NCI-H2227 treated with DMSO at 0.1 percent for 48 hours (cell line): Measurements from ENCODE around the gene SKIL.

Experiments used
- DNase-seq: peaks from one replicate; lab custom pipeline; 2025; lab: John Stamatoyannopoulos, UW

SKIL gene

DNA sequence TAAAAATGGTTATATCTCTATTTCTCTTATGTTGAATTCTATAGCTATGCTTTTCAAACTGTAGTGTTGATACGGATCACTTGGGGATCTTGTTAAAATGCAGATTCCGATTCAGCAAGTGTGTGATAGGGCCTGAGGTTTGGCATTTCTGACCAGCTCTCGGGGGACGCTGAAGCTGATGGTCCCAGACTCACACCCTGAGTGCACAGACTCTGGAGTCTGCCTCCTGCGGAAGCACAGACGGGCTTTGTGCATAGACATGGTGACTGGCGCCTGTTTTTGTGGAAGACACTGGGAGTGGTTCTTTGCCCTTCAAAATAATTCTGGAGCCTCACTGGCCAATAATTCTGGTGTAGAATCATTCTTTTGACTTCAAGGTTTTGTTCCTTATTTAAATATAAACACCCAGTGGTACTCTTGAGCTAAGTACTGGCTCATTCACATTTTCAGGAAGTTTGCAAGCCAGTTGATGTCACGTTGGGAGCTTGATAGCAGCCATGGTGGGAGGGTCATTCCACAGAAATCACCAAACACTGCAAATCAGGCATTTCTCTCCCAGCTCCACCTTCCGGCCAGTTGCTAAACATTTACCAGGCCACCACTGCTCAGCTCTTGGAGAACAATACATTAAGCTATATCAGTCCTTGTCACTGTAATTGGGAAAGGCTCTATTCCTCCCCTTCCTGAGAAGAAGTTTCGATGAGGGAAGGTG lies 80.3 kb downstream of the SKIL start:
- no peak for DNase-seq

- no peak for DNase-seq
These were observed 81.3 kb downstream of the SKIL start for GRCh38 chr3:170438836-170439235.

DNA sequence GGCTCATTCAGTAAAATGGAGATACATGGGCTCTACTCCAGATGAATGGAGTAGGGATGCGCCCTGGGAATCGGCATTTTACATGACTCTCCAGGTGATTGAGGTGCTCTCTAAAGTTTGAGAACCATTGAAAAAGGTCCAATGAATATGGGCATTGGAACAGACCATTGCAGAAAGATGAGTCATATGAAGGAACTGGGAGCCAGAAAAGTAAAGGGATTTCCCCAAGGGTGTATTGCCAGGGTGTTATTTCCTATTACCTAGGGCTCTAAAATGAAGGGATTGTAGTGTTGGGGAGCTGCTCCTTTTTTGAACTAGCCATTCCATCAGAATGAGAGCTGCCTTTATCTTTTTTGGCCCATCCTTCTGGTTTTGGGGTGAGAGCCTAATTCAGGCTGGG lies 82.8 kb downstream of the SKIL start:
- DNase-seq: no peak

DNA sequence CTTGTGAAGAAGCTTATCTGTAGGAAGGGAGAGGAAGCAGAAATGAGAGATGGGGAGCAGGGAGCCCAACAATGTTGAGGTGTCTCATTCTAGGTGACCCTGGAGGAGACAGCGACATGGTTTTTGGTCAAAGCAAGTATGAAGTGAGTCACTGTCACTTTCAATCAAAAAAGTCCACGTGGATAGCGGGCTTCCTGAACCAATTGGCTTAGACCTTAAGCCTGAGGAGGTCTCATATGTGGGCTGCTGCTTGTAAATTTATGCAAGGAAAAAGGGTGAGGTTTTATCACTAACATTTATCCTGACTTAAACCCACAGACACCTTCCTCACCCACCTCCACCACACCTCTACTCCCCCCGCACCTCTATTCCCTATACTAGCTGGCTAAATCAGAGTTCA lies 83.9 kb downstream of the SKIL start:
- DNase-seq: no peak

DNA sequence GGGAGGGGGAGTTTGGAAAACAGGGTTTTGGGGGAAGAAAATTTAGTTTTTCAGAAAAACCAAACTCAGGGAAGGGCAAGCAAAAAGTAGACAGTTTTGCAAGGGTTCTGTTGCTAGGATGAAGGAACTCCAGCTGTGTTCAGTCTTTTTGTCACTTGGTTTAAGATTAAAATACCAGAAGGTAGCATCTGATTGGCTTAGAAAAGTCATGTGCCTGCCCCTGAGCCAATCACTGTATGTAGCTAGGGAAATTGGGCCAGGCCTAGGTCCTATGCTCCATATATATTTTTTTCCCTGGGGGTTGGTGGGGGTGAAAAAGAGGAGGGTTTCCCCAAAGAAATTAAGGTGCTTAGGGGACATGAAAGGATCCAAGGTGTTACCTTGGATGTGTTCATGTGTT lies 85.4 kb downstream of the SKIL start:
- no peak for DNase-seq

DNA sequence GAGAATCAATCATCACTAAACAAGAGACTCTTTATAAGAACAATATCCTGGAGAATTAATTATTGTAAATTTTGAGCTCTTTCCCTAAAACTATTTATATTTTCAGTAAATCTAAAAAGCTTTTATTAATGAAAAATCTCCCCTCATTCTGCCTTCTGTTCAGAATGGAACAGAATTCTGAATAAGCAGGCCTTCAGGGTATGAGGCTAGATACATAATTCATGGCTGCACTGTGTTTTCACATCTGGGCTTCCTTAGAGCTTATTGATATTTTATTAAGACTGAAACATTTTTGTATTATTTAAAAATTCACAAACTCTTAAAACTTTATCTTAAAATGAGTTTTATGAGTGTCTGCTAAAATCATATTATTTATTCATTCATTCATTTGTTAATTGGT lies 85.9 kb downstream of the SKIL start:
- no peak for DNase-seq
